NCI-H128 (cell line): ENCODE results near the gene MARCHF5.

ENCODE experiments used
- DNase-seq: peaks from one replicate; lab custom pipeline; 2025; ENCODE audit not compliant: unreplicated experiment; lab: John Stamatoyannopoulos, UW

The MARCHF5 gene

GRCh38 chr10:92290837-92291615 lies at the start of gene MARCHF5, which contains the start of gene CPEB3:
TSS of gene MARCHF5 (plus strand) at chr10:92291167. CDS start at chr10:92291495, 328 bp downstream.
TSS of gene CPEB3 (minus strand) at chr10:92291078. CDS start at chr10:92240350, 50,728 bp downstream.
- DNase-seq: peak; percentile 77

- no peak for DNase-seq
Measured at GRCh38 chr10:92241501-92241900, 49.5 kb upstream of the MARCHF5 start.

- no peak for DNase-seq
Measured at GRCh38 chr10:92242380-92242779, 48.6 kb upstream of the MARCHF5 start.

GRCh38 chr10:92242910-92243671 lies 47.9 kb upstream of the MARCHF5 start:
- peak; percentile 10 for DNase-seq

- no peak for DNase-seq
Measured at GRCh38 chr10:92244796-92245195, 46.2 kb upstream of the MARCHF5 start.

GRCh38 chr10:92248566-92248965 lies 42.4 kb upstream of the MARCHF5 start:
- DNase-seq: no peak

GRCh38 chr10:92263396-92263795 lies 27.6 kb upstream of the MARCHF5 start:
- no peak for DNase-seq

- no peak for DNase-seq
Measured at GRCh38 chr10:92264249-92264648, 26.7 kb upstream of the MARCHF5 start.

- DNase-seq: no peak
Measured at GRCh38 chr10:92265687-92266258, 25.2 kb upstream of the MARCHF5 start.

- no peak for DNase-seq
Measured at GRCh38 chr10:92267343-92267742, 23.6 kb upstream of the MARCHF5 start.

GRCh38 chr10:92268748-92269147 lies 22.2 kb upstream of the MARCHF5 start:
- no peak for DNase-seq

GRCh38 chr10:92274071-92274470 lies 16.9 kb upstream of the MARCHF5 start:
- DNase-seq: no peak

GRCh38 chr10:92278996-92279696 lies 11.8 kb upstream of the MARCHF5 start:
- DNase-seq: no peak

- DNase-seq: no peak
Measured at GRCh38 chr10:92284112-92284704, 6.8 kb upstream of the MARCHF5 start.

GRCh38 chr10:92290076-92290836 lies 711 bp upstream of the MARCHF5 start:
- DNase-seq: peak; percentile 36

- no peak for DNase-seq
Measured at GRCh38 chr10:92291616-92291865, 574 bp downstream of the MARCHF5 start.

GRCh38 chr10:92291921-92292845 lies 1.2 kb downstream of the MARCHF5 start:
- no peak for DNase-seq

GRCh38 chr10:92298487-92298886 lies 7.5 kb downstream of the MARCHF5 start:
- no peak for DNase-seq

GRCh38 chr10:92303096-92303495 lies 12.1 kb downstream of the MARCHF5 start:
- DNase-seq: no peak
